MG63 (cell line): ENCODE measurements around the gene DMAC1. TPM values are rescaled to one million over a fixed set of nuclear protein-coding genes. Genes with fewer than 3 reads are reported as not detected.

Experiments used
- DNase-seq: peaks from one replicate; pipeline ENCODE4 v3.0.0-alpha.2; 2020
- H3K27me3 ChIP-seq: fragments of 250-450 bp; sonication (Bioruptor Pico); 2 replicates; pipeline ENCODE4 v1.5.1; 2020; ENCODE audit warnings: mild to moderate bottlenecking, moderate library complexity
- H3K36me3 ChIP-seq: fragments of 250-450 bp; sonication (Bioruptor Pico); 2 replicates; pipeline ENCODE4 v1.5.1; 2020; ENCODE audit warnings: mild to moderate bottlenecking, moderate library complexity
- H3K4me3 ChIP-seq: fragments of 250-450 bp; sonication (Bioruptor Pico); 2 replicates; pipeline ENCODE4 v1.5.1; 2020; ENCODE audit warnings: mild to moderate bottlenecking, moderate library complexity
- H3K9me3 ChIP-seq: fragments of 250-450 bp; sonication (Bioruptor Pico); 2 replicates; pipeline ENCODE4 v1.5.1; 2020; ENCODE audit warnings: mild to moderate bottlenecking, moderate library complexity
- total RNA-seq: library from RNA; depleted of rRNA; stranded (reverse); fragments of >200 nt; shearing (Covaris generic); gene quantifications from 2 replicates; pipeline ENCODE4 v1.2.3, GENCODE V29; 2014; ENCODE audit warnings: low replicate concordance; rRNA removed

Gene DMAC1, protein sequence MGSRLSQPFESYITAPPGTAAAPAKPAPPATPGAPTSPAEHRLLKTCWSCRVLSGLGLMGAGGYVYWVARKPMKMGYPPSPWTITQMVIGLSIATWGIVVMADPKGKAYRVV
- total RNA-seq: 1.5 and 4.1 TPM in 2 replicates

DNA sequence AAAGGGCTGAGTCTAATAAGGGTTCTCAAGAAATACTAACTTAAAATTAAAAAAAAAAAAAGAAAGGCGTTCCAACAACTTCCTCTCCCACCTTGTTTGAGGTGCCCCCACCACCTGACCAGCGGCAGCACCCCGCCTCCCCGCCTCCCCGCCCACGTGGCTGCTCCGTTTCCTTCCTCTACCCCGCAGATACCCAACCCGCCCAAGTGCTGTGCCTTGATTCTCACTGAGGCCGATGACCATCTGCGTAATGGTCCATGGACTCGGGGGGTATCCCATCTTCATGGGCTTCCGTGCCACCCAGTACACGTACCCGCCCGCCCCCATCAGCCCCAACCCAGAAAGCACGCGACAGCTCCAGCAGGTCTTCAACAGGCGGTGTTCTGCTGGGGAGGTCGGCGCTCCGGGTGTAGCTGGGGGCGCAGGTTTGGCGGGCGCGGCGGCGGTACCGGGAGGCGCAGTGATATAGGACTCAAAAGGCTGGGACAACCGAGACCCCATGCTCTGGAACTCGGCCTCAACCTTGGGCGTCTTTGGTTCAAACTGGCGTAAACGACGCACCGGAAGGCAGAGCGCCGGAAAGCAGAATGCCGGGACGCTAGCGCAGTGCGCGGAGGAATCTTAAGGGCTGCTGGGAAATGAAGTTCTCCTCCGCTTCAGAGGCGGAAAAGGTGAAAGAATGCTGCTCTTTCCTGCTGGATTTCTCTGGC lies at the start of gene DMAC1:
DMAC1 (minus strand) TSS at position 545 of the 710 bp plus-strand sequence; CDS start at position 501, 44 bp downstream.
- H3K4me3 ChIP-seq: peak within 1 kb of the TSS; percentile 60
- H3K9me3 ChIP-seq: no peaks in the 10 kb centered on the region
- H3K36me3 ChIP-seq: no peaks in the 10 kb centered on the region
- H3K27me3 ChIP-seq: no peaks in the 10 kb centered on the region
- peak; percentile 68 for DNase-seq

DNA sequence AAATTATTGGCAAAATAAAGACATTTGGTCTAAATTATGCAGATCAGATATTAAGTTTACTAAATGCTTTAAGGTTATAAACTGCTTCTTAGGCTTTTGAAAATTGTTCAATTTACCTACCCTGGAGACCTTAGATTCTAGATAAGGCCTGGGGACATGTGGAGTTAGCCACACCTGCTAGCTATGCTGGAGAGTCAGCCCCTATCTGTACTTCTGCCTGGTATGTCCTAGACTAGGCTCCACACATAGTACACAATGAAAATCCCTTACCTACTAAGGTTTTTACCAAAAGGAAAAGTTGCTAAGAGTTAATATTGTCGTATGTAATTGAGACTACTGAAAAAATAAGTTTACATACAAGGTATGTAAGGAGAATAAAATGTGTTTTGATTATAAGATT lies 49.8 kb upstream of the DMAC1 start:
- no peaks in the 10 kb centered on the region for H3K9me3 ChIP-seq
- no peak for DNase-seq
- no peaks in the 10 kb centered on the region for H3K36me3 ChIP-seq
- no peak overlapping the region for H3K4me3 ChIP-seq
- H3K27me3 ChIP-seq: no peaks in the 10 kb centered on the region

DNA sequence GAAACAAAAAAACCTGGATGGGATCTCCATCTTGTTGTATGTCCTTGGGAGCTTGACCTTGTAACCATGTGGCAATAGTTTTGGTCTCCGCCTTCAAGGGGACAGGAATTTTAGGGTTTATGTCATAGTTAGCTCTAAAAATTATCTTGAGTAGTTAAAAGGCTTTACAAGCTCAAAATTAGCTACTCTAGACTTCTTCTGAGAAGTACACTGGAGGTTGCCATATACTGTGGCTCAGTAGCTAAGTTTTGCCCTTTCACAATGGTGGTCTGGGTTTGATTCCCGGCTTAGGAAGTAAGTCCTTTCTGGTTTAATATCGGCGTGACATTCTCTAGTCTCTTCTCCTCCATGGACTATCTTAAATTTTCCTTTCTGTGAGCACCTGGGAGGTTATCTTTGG lies 48.9 kb upstream of the DMAC1 start:
- Histone ChIP-seq H3K4me3 (no peak overlapping the region), H3K36me3 (no peaks in the 10 kb centered on the region), H3K9me3 (no peaks in the 10 kb centered on the region), H3K27me3 (no peaks in the 10 kb centered on the region)
- DNase-seq: no peak

DNA sequence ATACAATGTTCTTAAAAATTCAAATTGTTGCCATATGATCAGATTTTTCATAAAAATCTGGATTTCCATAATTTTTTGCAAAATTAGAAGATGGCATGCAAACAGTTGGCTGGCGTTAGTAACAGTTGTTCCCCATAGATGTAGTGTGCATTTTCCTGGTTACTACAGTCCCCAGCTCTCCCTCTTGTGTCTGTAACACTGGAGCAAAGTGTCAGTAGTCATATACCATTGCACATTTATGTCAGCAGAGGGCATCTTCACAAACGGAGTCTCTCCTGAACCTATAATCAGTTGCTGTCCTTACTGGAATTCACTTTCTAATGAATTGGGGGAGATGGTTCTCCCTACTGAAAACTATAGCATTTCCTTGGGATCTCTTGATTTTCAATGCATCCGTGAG lies 44.7 kb upstream of the DMAC1 start:
- no peaks in the 10 kb centered on the region for H3K27me3 ChIP-seq
- H3K36me3 ChIP-seq: no peaks in the 10 kb centered on the region
- no peaks in the 10 kb centered on the region for H3K9me3 ChIP-seq
- DNase-seq: no peak
- H3K4me3 ChIP-seq: no peak overlapping the region

DNA sequence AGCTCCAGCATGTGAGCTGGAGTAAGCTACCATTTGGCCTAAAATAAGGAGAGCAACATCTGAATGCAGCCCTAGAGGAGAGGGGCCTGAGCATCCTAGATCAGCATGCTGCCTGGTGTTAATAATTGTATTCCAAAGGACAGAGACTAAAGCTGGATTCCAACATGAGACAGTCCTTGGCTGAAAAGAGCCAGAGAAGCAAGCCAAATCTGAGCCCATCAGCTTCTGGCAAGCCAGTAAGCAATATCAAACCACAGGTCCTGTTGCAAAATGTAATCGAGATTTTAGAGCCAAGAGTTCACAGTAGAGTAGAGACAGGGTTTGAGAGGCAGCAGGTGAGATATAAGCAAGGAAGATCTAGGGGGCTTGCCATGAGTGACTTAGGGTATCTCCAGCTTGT lies 42.3 kb upstream of the DMAC1 start:
- Histone ChIP-seq H3K9me3 (no peaks in the 10 kb centered on the region), H3K36me3 (no peaks in the 10 kb centered on the region), H3K27me3 (no peaks in the 10 kb centered on the region), H3K4me3 (no peak overlapping the region)
- no peak for DNase-seq

DNA sequence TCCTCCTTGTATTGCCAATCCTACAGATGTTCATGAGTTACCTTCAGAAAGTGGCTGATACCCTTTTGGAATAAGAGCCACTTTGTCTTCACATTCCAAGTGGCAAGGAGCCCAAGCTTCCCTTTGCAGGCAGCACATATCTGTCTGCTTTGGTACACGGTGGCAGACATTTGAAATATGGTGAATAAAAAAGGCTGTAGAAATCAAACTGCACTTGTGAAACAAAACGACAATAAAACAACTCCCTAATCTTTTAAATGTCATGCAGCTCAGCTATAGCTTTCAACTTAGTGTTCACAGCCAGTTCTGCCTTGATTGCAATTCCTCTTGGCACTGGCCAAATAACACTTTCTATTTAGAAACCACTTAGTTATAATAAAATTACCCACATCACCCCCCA lies 35.0 kb upstream of the DMAC1 start:
- Histone ChIP-seq H3K27me3 (no peaks in the 10 kb centered on the region), H3K36me3 (no peaks in the 10 kb centered on the region), H3K4me3 (no peak overlapping the region), H3K9me3 (no peaks in the 10 kb centered on the region)
- no peak for DNase-seq

DNA sequence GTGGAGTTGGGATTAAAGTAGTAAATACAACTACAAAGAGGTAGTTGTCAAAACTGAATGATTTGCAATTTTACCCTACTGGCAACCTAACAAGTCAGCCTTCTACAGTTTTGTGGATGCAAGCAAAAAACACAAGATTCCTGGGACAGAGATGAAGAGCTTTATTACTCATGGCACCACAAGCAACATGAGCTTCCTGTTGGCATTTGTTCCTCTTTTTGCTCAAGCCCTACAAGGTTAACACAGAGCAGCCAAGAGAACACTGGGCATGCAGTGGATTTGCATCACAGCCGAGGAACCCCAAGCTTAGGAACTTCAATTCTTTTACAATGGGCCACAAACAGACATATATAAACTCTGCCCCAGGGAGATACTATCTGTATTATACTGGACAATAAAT lies 28.8 kb upstream of the DMAC1 start:
- H3K4me3 ChIP-seq: no peak overlapping the region
- H3K36me3 ChIP-seq: no peaks in the 10 kb centered on the region
- no peaks in the 10 kb centered on the region for H3K27me3 ChIP-seq
- no peak for DNase-seq
- H3K9me3 ChIP-seq: no peaks in the 10 kb centered on the region

DNA sequence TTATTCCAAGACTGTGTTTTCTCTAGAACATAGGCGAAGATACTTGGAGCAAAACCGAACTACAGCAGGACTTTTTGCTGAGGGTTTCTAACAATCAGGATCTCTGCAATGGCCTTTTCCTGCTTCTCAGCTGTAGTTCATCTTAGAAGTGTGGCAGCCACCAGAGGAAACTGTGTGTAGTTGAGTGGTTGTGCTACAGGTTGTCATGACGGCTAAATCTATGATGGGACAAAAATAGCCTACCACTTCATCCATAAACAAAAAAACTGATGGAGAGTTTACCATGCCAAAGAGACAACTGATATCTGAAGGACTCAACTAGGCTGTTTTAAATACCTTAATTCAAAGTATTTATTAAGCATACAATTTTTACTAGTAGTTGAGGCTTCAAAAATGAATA lies 28.2 kb upstream of the DMAC1 start:
- Histone ChIP-seq H3K4me3 (no peak overlapping the region), H3K36me3 (no peaks in the 10 kb centered on the region), H3K27me3 (no peaks in the 10 kb centered on the region), H3K9me3 (no peaks in the 10 kb centered on the region)
- no peak for DNase-seq

DNA sequence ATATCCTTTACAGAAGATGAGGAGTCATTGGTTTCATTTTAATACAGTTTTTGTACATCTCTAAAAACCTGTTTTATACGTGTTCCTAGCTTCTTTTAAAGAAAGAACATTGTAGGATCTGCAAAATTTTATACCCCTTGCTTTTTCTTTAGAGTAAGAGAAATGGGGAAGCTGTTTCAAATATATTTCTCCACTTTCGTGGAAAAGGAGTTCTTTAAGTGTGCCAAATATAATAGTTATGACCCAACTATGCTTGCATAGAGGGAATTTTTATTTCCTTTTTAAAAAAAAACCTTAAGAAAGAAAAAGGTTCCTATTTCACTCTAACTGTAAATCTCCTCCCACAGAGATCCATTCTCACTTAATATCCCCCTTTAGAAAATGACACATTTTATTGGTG lies 27.5 kb upstream of the DMAC1 start:
- H3K36me3 ChIP-seq: no peaks in the 10 kb centered on the region
- H3K27me3 ChIP-seq: no peaks in the 10 kb centered on the region
- no peak overlapping the region for H3K4me3 ChIP-seq
- no peaks in the 10 kb centered on the region for H3K9me3 ChIP-seq
- DNase-seq: no peak

DNA sequence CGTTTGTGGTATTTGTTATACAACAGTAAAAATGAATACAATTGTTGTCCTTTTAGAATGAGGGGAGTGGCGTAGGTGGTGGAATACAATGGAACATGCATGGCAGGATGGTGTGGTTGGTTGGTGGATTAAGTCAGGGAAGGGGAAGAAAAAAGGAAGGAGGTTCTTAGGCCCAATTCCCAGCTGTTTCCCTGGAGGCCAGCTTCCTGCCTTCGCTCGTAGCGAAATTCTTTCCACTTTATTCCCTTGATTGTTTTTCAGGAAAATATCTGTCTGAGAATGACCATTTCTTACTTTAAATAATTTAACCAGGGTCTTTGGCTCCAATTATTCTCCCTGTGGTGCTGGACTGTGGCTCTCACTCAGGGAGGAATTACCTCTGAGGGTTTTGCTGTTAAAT lies 24.1 kb upstream of the DMAC1 start:
- no peaks in the 10 kb centered on the region for H3K36me3 ChIP-seq
- H3K27me3 ChIP-seq: no peaks in the 10 kb centered on the region
- no peak for DNase-seq
- H3K9me3 ChIP-seq: no peaks in the 10 kb centered on the region
- no peak overlapping the region for H3K4me3 ChIP-seq

DNA sequence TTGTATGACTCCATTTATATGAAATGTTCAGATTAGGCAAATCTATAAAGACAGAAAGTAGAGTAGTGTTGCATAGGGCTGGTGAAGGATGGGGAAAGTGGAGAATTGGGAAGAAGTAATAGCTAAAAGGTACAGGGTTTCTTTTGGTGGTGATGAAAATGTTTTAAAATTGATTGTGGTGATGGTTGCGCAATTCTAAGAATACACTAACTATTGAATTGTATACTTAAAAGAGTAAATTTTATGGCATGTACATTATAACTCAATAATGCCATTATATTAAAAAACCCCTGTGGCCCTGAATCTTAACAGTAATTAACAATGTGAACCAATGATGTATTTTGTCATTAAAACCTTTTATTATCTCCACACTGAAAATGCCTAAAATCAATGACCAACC lies 20.4 kb upstream of the DMAC1 start:
- Histone ChIP-seq H3K27me3 (no peaks in the 10 kb centered on the region), H3K4me3 (no peak overlapping the region), H3K36me3 (no peaks in the 10 kb centered on the region), H3K9me3 (no peaks in the 10 kb centered on the region)
- DNase-seq: no peak

DNA sequence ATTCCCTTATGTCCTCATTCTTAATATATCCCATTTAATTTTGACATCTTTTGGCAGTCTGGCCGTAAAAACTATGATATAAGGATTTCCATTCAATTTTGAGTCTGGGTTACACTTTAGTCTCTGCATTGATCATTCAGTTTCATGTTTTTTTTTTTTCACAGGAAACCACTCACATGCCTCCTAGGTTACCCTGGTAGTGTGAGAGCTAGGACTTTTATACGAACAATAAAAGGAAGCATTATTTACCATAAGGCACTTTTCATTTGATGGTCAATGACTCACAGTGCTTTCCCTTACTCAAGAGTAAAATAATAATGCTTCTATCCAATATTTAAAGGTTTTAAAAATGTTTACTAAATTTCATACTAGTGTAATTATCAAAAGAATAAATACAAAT lies 16.4 kb upstream of the DMAC1 start:
- no peaks in the 10 kb centered on the region for H3K36me3 ChIP-seq
- no peak overlapping the region for H3K4me3 ChIP-seq
- no peak for DNase-seq
- no peaks in the 10 kb centered on the region for H3K9me3 ChIP-seq
- H3K27me3 ChIP-seq: no peaks in the 10 kb centered on the region

DNA sequence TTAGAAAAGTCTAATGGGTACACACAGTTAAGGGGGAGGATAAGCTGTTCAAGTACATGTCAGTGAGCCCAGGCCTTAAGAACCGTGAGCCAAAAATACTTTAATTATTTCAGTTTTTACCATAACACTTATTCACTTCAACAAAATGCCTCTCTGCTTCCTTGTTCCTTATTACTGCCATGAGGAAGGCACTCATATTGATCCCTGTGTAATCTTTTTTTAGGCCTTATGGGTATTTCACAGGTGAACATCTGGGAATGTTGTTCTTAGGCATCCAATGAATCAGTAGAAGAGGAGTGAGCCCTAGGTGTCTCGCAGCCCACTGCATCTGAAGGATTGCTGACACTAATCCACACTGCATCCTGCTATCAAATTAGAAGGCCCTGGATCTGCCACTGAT lies 13.5 kb upstream of the DMAC1 start:
- no peaks in the 10 kb centered on the region for H3K36me3 ChIP-seq
- DNase-seq: no peak
- H3K27me3 ChIP-seq: no peaks in the 10 kb centered on the region
- no peaks in the 10 kb centered on the region for H3K9me3 ChIP-seq
- H3K4me3 ChIP-seq: no peak overlapping the region

DNA sequence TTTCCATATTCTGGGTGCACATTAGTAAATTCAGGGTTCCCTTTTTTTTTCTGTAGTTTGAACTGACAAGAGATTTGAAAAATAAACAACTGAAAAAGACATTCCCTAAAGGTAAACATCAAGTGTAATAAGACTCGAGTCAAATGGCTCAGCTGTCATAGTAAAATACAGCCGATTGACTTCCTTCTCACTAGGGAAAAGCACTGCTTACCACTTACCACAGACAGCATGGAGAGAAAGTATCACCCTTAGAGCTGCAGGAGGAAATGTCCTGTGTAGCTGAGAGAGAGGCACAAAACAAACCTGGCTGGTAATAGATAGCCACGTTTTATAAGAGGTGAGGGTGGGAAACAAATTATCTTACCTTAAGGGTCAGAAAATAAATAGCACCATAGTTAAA lies 12.1 kb upstream of the DMAC1 start:
- H3K27me3 ChIP-seq: no peaks in the 10 kb centered on the region
- no peaks in the 10 kb centered on the region for H3K36me3 ChIP-seq
- no peaks in the 10 kb centered on the region for H3K9me3 ChIP-seq
- H3K4me3 ChIP-seq: no peak overlapping the region
- no peak for DNase-seq

DNA sequence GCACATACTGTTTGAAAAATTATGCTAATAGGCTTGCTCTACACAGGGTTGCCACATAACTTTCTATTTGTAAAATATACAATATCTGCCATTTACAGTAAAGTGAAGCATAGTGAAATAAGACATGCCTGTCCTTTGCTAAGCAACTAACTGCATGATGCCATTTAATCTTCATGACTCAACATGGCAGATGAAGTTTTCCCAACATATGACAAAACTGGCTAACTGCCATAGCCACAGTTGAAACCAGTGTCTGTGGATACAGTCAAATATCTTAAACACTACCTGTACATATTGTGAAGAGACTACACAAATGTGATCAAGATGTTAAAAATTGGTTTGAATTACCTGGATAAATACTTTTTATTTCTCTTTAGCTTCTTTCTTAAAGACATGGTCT lies 3.1 kb upstream of the DMAC1 start:
- Histone ChIP-seq H3K9me3 (no peaks in the 10 kb centered on the region), H3K27me3 (no peaks in the 10 kb centered on the region), H3K36me3 (no peaks in the 10 kb centered on the region), H3K4me3 (no peak overlapping the region)
- DNase-seq: no peak

DNA sequence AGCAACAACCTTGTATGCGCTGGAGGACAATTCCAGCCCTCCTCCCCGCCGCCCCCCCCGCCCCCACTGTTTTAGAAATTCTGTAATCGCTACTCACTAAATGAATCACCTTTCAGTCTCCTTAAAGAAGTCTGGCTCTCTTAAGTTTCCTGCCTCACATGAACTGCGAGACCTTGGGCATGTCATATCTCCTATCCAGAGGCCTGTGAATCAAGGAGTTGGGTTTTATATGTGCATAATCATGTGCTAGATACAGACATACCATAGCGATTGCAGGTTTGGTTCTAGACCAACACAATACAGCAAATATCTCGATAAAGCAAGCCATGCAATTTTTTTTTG lies 337 bp upstream of the DMAC1 start:
- no peak for DNase-seq
- H3K4me3 ChIP-seq: no peak overlapping the region; the same call in 1 of the 2 replicates
- H3K9me3 ChIP-seq: no peaks in the 10 kb centered on the region
- H3K36me3 ChIP-seq: no peaks in the 10 kb centered on the region
- no peaks in the 10 kb centered on the region for H3K27me3 ChIP-seq

DNA sequence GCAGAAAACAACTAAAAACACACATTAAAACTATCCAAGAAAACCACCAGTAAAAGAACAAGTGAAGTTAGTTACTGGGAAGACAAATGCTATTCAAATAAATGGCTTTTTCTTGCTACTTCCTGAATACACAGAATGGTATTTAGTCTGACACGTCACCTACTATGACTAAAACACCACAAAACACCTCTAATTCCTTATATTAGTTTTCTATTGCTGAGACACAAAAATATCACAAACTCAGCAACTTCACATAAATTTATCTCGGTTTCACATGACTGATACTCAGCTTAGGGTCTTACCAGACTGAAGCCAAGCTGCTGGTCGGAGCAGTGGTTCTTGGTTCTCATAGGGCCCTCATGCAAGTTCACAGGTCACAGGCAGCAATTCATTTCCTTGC lies 5.4 kb downstream of the DMAC1 start:
- DNase-seq: no peak
- Histone ChIP-seq H3K27me3 (no peaks in the 10 kb centered on the region), H3K36me3 (no peaks in the 10 kb centered on the region), H3K9me3 (no peaks in the 10 kb centered on the region), H3K4me3 (no peak overlapping the region)

DNA sequence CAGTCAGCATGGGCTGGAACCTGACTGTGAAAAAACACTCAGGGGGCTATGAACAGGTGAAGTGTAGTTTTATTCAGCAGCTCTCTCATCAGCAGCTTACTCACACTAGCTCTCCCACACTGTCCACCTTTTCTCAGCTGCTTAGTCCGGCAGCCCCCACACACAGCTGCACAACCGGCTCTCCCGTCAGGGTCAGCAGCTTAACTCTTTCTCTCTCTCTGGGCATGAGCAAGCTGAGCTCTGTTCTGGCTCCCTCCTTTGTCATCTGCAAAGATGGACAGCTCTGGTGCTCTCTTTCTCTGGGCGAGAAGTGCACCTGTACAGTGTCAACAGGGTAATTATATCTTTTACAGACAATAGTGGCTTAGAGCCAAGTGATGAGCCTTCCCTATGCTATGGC lies 8.2 kb downstream of the DMAC1 start:
- Histone ChIP-seq H3K27me3 (no peaks in the 10 kb centered on the region), H3K4me3 (no peak overlapping the region), H3K36me3 (no peaks in the 10 kb centered on the region), H3K9me3 (no peaks in the 10 kb centered on the region)
- no peak for DNase-seq

DNA sequence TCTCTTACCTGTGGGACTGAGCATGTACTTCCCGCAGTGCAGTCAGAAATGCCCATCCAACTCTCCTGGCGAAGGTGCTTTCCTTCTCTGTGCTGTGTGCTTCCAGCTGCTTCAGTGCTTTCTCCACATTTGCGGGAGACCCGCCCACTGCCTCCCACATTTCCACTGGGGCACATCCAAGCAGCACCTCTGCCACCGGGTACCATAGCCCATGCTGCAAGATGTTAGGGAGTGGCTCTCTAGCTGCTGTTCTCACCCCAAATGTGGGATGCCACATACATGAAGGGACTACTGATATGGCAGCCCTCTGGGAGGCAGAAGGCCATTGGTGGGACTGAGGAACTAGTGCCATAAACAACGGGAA lies 8.8 kb downstream of the DMAC1 start:
- Histone ChIP-seq H3K36me3 (no peaks in the 10 kb centered on the region), H3K9me3 (no peaks in the 10 kb centered on the region), H3K27me3 (no peaks in the 10 kb centered on the region), H3K4me3 (no peak overlapping the region)
- DNase-seq: no peak
